OCI-LY1 (cell line): Measurements from ENCODE around the gene DELE1.
"Not testable (repeated sequence)": the region's sequence is repeated elsewhere in the genome, so short reads cannot be mapped to it uniquely, and the experiment has no call there.

Source experiments
- H2AFZ ChIP-seq: fragments of 200-600 bp; sonication (generic), shearing (Covaris generic); 2 replicates; pipeline ENCODE4 v1.6.0; 2014; ENCODE audit warnings: antibody characterized with exemption, mild to moderate bottlenecking, low read length
- H3F3A ChIP-seq: fragments of 200-600 bp; sonication (generic), shearing (Covaris generic); 2 replicates; pipeline ENCODE4 v1.6.0; 2014; ENCODE audit warnings: mild to moderate bottlenecking, antibody characterized with exemption, low read length, moderate library complexity; ENCODE audit not compliant: insufficient read depth
- H3K27ac ChIP-seq: fragments of 200-600 bp; sonication (generic); 2 replicates; pipeline ENCODE4 v1.5.1; 2014; ENCODE audit warnings: low read length, mixed run types, mild to moderate bottlenecking, low read depth; ENCODE audit not compliant: poor library complexity, severe bottlenecking
- H3K27me3 ChIP-seq: fragments of 200-600 bp; sonication (generic); 2 replicates; pipeline ENCODE4 v1.6.0; 2014; ENCODE audit warnings: antibody characterized with exemption, mild to moderate bottlenecking, low read length, moderate library complexity; ENCODE audit not compliant: insufficient read depth
- H3K36me3 ChIP-seq: fragments of 200-600 bp; sonication (generic); 2 replicates; pipeline ENCODE4 v1.6.1; 2014; ENCODE audit warnings: mild to moderate bottlenecking, antibody characterized with exemption, low read length, moderate library complexity, mixed read lengths; ENCODE audit not compliant: insufficient read depth
- H3K4me1 ChIP-seq: fragments of 200-600 bp; sonication (generic); 2 replicates; pipeline ENCODE4 v1.5.1; 2014; ENCODE audit warnings: mild to moderate bottlenecking, low read length, moderate library complexity; ENCODE audit not compliant: insufficient read depth, severe bottlenecking
- H3K4me2 ChIP-seq: fragments of 200-600 bp; sonication (generic), shearing (Covaris generic); 2 replicates; pipeline ENCODE4 v1.6.1; 2014; ENCODE audit warnings: low read length
- H3K4me3 ChIP-seq: fragments of 200-600 bp; sonication (generic); 2 replicates; pipeline ENCODE4 v1.5.1; 2014; ENCODE audit warnings: low read length, low read depth, mild to moderate bottlenecking, mixed read lengths; ENCODE audit not compliant: poor library complexity, severe bottlenecking
- H3K79me2 ChIP-seq: fragments of 200-600 bp; shearing (Covaris generic); 2 replicates; pipeline ENCODE4 v1.6.1; 2016; ENCODE audit warnings: mixed run types, low read length, mixed read lengths; ENCODE audit not compliant: insufficient read depth
- H3K9ac ChIP-seq: fragments of 200-600 bp; sonication (generic), shearing (Covaris generic); 2 replicates; pipeline ENCODE4 v1.6.1; 2014; ENCODE audit warnings: mild to moderate bottlenecking, low read length, mixed read lengths
- H3K9me2 ChIP-seq: fragments of 200-600 bp; sonication (generic), shearing (Covaris generic); 2 replicates; pipeline ENCODE4 v1.6.1; 2014; ENCODE audit warnings: low read depth, mild to moderate bottlenecking, low read length, mixed read lengths
- H3K9me3 ChIP-seq: fragments of 200-600 bp; shearing (Covaris generic); 2 replicates; pipeline ENCODE4 v1.6.1; 2014; ENCODE audit warnings: low read length, mixed read lengths
- H4K20me1 ChIP-seq: fragments of 200-600 bp; sonication (generic), shearing (Covaris generic); 2 replicates; pipeline ENCODE4 v1.6.0; 2016; ENCODE audit warnings: mild to moderate bottlenecking, low read length; ENCODE audit not compliant: insufficient read depth
- CTCF ChIP-seq: fragments of 200-600 bp; sonication (generic), shearing (Covaris generic); IDR thresholded peaks from 2 replicates; pipeline ENCODE4 v1.5.1; 2017; ENCODE audit warnings: mild to moderate bottlenecking, antibody characterized with exemption, low read length, moderate library complexity, mixed read lengths
- EZH2 ChIP-seq: fragments of 200-600 bp; sonication (generic), shearing (Covaris generic); IDR thresholded peaks from 2 replicates; pipeline ENCODE4 v1.8.0; 2017; ENCODE audit warnings: borderline replicate concordance, mixed run types, mild to moderate bottlenecking, antibody characterized with exemption, low read length, moderate library complexity, mixed read lengths

DELE1 gene

DNA sequence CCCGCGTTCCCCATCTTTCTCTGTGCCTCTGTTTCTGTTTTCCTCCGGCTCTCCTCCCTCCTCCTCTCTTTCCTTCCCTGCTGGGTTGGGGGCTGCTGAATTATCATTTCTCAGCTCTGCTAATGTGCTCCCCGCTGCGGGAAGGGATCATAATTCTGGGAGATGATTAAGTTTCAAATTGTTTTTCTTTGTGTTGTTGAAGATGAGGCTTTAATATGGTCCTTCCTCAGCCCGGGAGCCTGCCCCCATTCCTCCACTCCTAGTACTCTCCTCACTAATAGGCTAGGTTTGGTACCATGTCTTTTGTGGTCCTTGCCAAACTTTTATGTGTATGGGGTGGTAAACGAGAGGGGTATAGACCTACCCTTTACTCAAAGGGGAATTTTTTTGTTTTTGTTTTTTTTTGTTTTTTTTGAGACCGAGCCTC, 39.8 kb upstream of the DELE1 start:
- TF ChIP-seq CTCF = no peak
- no peak for TF ChIP-seq EZH2
- H3K9ac ChIP-seq = no peak overlapping the region

GRCh38 chr5:141889282-141889871, 34.3 kb upstream of the DELE1 start:
- H3K27me3 ChIP-seq = 0 out of 2 replicates have a peak, but pooled peaks cover under 1% of the 10 kb centered on the region

More for the DNA sequence above, 39.8 kb upstream of the DELE1 start:
- H4K20me1 ChIP-seq = no peaks in the 10 kb centered on the region
- H3K36me3 ChIP-seq = no peaks in the 10 kb centered on the region
- H3K9me3 ChIP-seq = no peaks in the 10 kb centered on the region
- H2AFZ ChIP-seq = no peak overlapping the region
- no peaks in the 10 kb centered on the region for H3F3A ChIP-seq
- no peak overlapping the region for H3K27ac ChIP-seq
- H3K79me2 ChIP-seq = no peaks in the 10 kb centered on the region
- no peak overlapping the region for H3K4me2 ChIP-seq
- H3K9me2 ChIP-seq = no peaks in the 10 kb centered on the region
- peaks cover under 1% of the 10 kb centered on the region; the same call in 1 of the 2 replicates for H3K27me3 ChIP-seq
- H3K4me1 ChIP-seq = peaks cover 2% of the 10 kb centered on the region
- H3K4me3 ChIP-seq = no peak overlapping the region

GRCh38 chr5:141890429-141890828, 33.2 kb upstream of the DELE1 start:
- not testable (repeated sequence) for H3K36me3 ChIP-seq, H3K4me2 ChIP-seq, H3K9me3 ChIP-seq, H4K20me1 ChIP-seq, H3K9ac ChIP-seq, H2AFZ ChIP-seq, H3K9me2 ChIP-seq, H3K27ac ChIP-seq, H3F3A ChIP-seq, H3K27me3 ChIP-seq, H3K4me1 ChIP-seq, H3K4me3 ChIP-seq, H3K79me2 ChIP-seq

More at GRCh38 chr5:141889282-141889871, 34.3 kb upstream of the DELE1 start:
- no peaks in the 10 kb centered on the region for H4K20me1 ChIP-seq
- no peak overlapping the region for H3K9ac ChIP-seq
- no peaks in the 10 kb centered on the region for H3F3A ChIP-seq
- no peaks in the 10 kb centered on the region for H3K36me3 ChIP-seq
- no peaks in the 10 kb centered on the region for H3K9me2 ChIP-seq
- no peak overlapping the region for H2AFZ ChIP-seq
- no peak overlapping the region for H3K4me3 ChIP-seq
- no peak overlapping the region for H3K4me2 ChIP-seq
- no peaks in the 10 kb centered on the region for H3K9me3 ChIP-seq
- H3K27ac ChIP-seq = no peak overlapping the region
- TF ChIP-seq EZH2 (no peak), CTCF (peak; percentile 53)
- H3K79me2 ChIP-seq = no peaks in the 10 kb centered on the region
- no peaks in the 10 kb centered on the region for H3K4me1 ChIP-seq

- TF ChIP-seq EZH2 (no peak), CTCF (no peak)
- Histone ChIP-seq H3K4me3 (no peak overlapping the region), H3K4me1 (no peaks in the 10 kb centered on the region), H4K20me1 (no peaks in the 10 kb centered on the region), H3K27ac (no peak overlapping the region), H3K9ac (no peak overlapping the region), H2AFZ (no peak overlapping the region), H3K36me3 (no peaks in the 10 kb centered on the region), H3K4me2 (no peak overlapping the region), H3K9me3 (no peaks in the 10 kb centered on the region), H3K9me2 (no peaks in the 10 kb centered on the region), H3K27me3 (0 out of 2 replicates have a peak, but pooled peaks cover 3% of the 10 kb centered on the region), H3K79me2 (no peaks in the 10 kb centered on the region), H3F3A (no peaks in the 10 kb centered on the region)
Measured at GRCh38 chr5:141897425-141897824, 26.2 kb upstream of the DELE1 start.
